Progenitor cell of endocrine pancreas (in vitro differentiated cells): ENCODE data around the gene NFU1. TPM values are rescaled to one million over a fixed set of nuclear protein-coding genes. Genes with fewer than 3 reads are reported as not detected.
"Not testable (repeated sequence)": the region's sequence is repeated elsewhere in the genome, so short reads cannot be mapped to it uniquely, and the experiment has no call there.

Source experiments
- DNase-seq: peaks from one replicate; pipeline ENCODE4 v3.0.0; 2021; ENCODE audit warnings: low spot score; ENCODE audit not compliant: unreplicated experiment
- H3K27ac Mint-ChIP-seq: 2 replicates; pipeline ENCODE4 v1.8.0; 2021; ENCODE audit warnings: mild to moderate bottlenecking, moderate library complexity, mixed read lengths
- H3K27me3 Mint-ChIP-seq: 2 replicates; pipeline ENCODE4 v1.8.0; 2021; ENCODE audit warnings: mixed read lengths
- H3K36me3 Mint-ChIP-seq: 2 replicates; pipeline ENCODE4 v1.8.0; 2022; ENCODE audit warnings: mixed read lengths; ENCODE audit not compliant: insufficient read depth
- H3K4me1 Mint-ChIP-seq: 2 replicates; pipeline ENCODE4 v1.8.0; 2021; ENCODE audit warnings: low read depth, mixed read lengths
- H3K4me3 Mint-ChIP-seq: 2 replicates; pipeline ENCODE4 v1.8.0; 2021; ENCODE audit warnings: low read depth, mild to moderate bottlenecking, moderate library complexity, mixed read lengths
- H3K9me3 Mint-ChIP-seq: 2 replicates; pipeline ENCODE4 v1.8.0; 2021; ENCODE audit warnings: low read depth, mixed read lengths
- CTCF ChIP-seq: fragments of 200-600 bp; sonication (generic); IDR thresholded peaks from one replicate; pipeline ENCODE4 v1.5.0; 2021; ENCODE audit warnings: antibody characterized with exemption, mild to moderate bottlenecking; ENCODE audit not compliant: unreplicated experiment
- total RNA-seq: library from RNA; stranded (reverse); gene quantifications from 2 replicates; pipeline ENCODE4 v1.2.1, GENCODE V29; 2021

The NFU1 gene
- total RNA-seq, 1 donor from 2014 or later, result 44.1 TPM

DNA sequence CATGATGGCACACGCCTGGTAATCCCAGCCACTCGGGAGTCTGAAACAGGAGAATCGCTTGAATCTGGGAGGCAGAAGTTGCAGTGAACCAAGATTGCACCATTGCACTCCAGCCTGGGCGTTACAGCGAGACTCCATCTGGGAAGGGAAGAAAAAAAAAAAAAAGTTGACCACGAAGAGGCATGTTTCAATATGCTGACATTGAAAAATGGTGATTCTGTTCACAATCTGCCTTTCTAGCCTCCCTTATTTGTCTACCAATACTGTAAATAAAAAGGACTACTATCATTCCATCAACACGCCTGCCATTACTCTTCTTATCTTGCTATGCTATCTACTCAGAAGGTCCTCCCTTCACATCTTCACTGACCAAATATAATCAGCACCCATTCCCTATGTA lies 68.6 kb downstream of the NFU1 start:
- Mint-ChIP-seq H3K27ac (no peak overlapping the region), H3K9me3 (no peaks in the 10 kb centered on the region), H3K4me1 (no peaks in the 10 kb centered on the region), H3K27me3 (no peaks in the 10 kb centered on the region), H3K4me3 (no peak overlapping the region), H3K36me3 (peaks cover 35% of the 10 kb centered on the region)
- DNase-seq, result no peak
- no peak for TF ChIP-seq CTCF

- Mint-ChIP-seq H3K27me3 (no peaks in the 10 kb centered on the region), H3K36me3 (peaks cover 28% of the 10 kb centered on the region), H3K27ac (no peak overlapping the region), H3K9me3 (no peaks in the 10 kb centered on the region), H3K4me1 (no peaks in the 10 kb centered on the region), H3K4me3 (no peak overlapping the region)
- DNase-seq, result no peak
- no peak for TF ChIP-seq CTCF
Observed at GRCh38 chr2:69359371-69359770, 77.9 kb downstream of the NFU1 start.

- Mint-ChIP-seq H3K27me3 (no peaks in the 10 kb centered on the region), H3K27ac (no peak overlapping the region), H3K36me3 (peaks cover 33% of the 10 kb centered on the region), H3K4me1 (no peaks in the 10 kb centered on the region), H3K9me3 (no peaks in the 10 kb centered on the region), H3K4me3 (no peak overlapping the region)
- no peak for DNase-seq
- TF ChIP-seq CTCF, result no peak
Observed at GRCh38 chr2:69358914-69359313, 78.3 kb downstream of the NFU1 start.

GRCh38 chr2:69356471-69356870 lies 80.8 kb downstream of the NFU1 start:
- H3K36me3 Mint-ChIP-seq, result peaks cover 27% of the 10 kb centered on the region
- no peak overlapping the region for H3K4me3 Mint-ChIP-seq
- H3K27me3 Mint-ChIP-seq, result no peaks in the 10 kb centered on the region
- no peak for DNase-seq
- no peaks in the 10 kb centered on the region for H3K9me3 Mint-ChIP-seq
- H3K4me1 Mint-ChIP-seq, result no peaks in the 10 kb centered on the region
- TF ChIP-seq CTCF, result no peak
- H3K27ac Mint-ChIP-seq, result no peak overlapping the region

DNA sequence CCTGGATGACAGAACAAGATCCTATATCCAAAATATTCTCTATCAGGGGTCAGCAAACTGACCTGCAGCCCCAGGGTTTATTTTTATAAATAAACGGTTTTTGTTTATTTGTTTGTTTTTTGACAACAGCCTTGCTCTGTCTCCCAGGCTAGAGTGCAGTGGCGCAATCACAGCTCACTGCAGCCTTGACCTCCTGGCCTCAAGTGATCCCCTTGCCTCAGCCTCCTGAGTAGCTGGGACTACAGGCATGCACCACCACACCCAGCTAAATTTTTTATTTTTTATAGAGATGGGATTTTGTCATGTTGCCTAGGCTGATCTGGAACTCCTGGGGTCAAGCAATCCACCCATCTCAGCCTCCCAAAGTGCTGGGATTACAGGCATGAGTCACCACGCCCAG lies 82.3 kb downstream of the NFU1 start:
- H3K4me1 Mint-ChIP-seq, H3K27me3 Mint-ChIP-seq, DNase-seq, H3K9me3 Mint-ChIP-seq, H3K4me3 Mint-ChIP-seq, H3K27ac Mint-ChIP-seq: not testable (repeated sequence)
- H3K36me3 Mint-ChIP-seq, result peaks cover 24% of the 10 kb centered on the region

- Mint-ChIP-seq H3K27ac (no peak overlapping the region), H3K9me3 (no peaks in the 10 kb centered on the region), H3K27me3 (no peaks in the 10 kb centered on the region), H3K36me3 (peaks cover 28% of the 10 kb centered on the region), H3K4me1 (peaks cover 6% of the 10 kb centered on the region), H3K4me3 (no peak overlapping the region)
- TF ChIP-seq CTCF, result no peak
- no peak for DNase-seq
Observed at GRCh38 chr2:69353360-69353759, 83.9 kb downstream of the NFU1 start.
